Naive B cell (primary cell): Measurements from ENCODE around the gene CPT2. TPM values are rescaled to one million over a fixed set of nuclear protein-coding genes. Genes with fewer than 3 reads are reported as not detected.

Experiments used
- ATAC-seq, 2 donors: fragments of 150-1000 bp; cut with Tn5 transposase; 2 replicates each; pipeline ENCODE4 v1.10.0; 2021; ENCODE audit warnings: low read depth in 2 of 2, mild to moderate bottlenecking in 2 of 2, moderate library complexity in 2 of 2
- DNase-seq: peaks from one replicate; pipeline ENCODE4 v3.0.0; 2022
- H3K27ac Mint-ChIP-seq, 6 donors: one replicate each; pipeline ENCODE4 v1.8.0; 2020 to 2022; ENCODE audit warnings: mild to moderate bottlenecking in 6 of 6, mixed read lengths in 6 of 6, moderate library complexity in 5 of 6, inconsistent platforms in 2 of 6
- H3K27me3 Mint-ChIP-seq, 3 donors: one replicate each; pipeline ENCODE4 v1.8.0; 2021 to 2022; ENCODE audit warnings: mixed read lengths in 3 of 3, mild to moderate bottlenecking in 1 of 3
- H3K36me3 Mint-ChIP-seq, 2 donors: one replicate each; pipeline ENCODE4 v1.8.0; 2020 to 2022; ENCODE audit warnings: mixed read lengths in 2 of 2, inconsistent platforms in 1 of 2, mild to moderate bottlenecking in 1 of 2
- H3K4me1 Mint-ChIP-seq, 3 donors: one replicate each; pipeline ENCODE4 v1.8.0; 2020 to 2022; ENCODE audit warnings: mixed read lengths in 3 of 3, inconsistent platforms in 1 of 3, mild to moderate bottlenecking in 1 of 3, moderate library complexity in 1 of 3
- H3K4me3 Mint-ChIP-seq, 8 donors: one replicate each; pipeline ENCODE4 v1.8.0; 2020 to 2022; ENCODE audit warnings: mild to moderate bottlenecking in 8 of 8, mixed read lengths in 8 of 8, moderate library complexity in 8 of 8, inconsistent platforms in 2 of 8
- H3K9me3 Mint-ChIP-seq, 7 donors: one replicate each; pipeline ENCODE4 v1.8.0; 2020 to 2022; ENCODE audit warnings: mixed read lengths in 7 of 7, mild to moderate bottlenecking in 5 of 7, inconsistent platforms in 2 of 7, moderate library complexity in 1 of 7
- polyA plus RNA-seq, 6 donors: library from polyadenylated mRNA; unstranded; fragments of 300-500 nt; fragmentation: Illumina TruSeq; gene quantifications; one replicate each; pipeline ENCODE4 v1.2.3, GENCODE V29; 2021; ENCODE audit warnings: low read depth in 6 of 6

The CPT2 gene
- polyA plus RNA-seq, 6 donors from 2014 or later, result 21.2 to 39.1 (median 28.5) TPM

DNA sequence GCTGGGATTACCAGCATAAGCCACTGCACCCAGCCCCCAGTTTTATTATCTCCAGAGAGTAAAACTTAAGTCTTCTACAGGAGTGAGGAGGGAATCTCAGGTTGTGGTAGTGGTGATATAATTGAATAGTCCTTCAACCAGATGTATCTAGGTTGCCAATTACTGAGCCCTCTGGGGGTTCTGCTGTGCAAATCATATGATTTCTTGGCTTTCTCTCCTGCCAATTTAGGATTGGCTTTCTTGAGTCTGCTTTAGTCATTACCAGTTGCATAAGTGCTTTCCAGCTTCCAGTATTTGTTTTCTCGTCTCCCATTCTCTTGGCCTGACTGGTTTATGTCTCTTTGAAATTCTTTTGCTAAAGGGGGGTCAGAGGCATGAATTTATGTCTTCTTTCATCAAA is 11.1 kb downstream of the CPT2 start:
- peaks cover 51 to 56% of the 10 kb centered on the region in 2 donors for H3K36me3 Mint-ChIP-seq
- ATAC-seq, result no peak

DNA sequence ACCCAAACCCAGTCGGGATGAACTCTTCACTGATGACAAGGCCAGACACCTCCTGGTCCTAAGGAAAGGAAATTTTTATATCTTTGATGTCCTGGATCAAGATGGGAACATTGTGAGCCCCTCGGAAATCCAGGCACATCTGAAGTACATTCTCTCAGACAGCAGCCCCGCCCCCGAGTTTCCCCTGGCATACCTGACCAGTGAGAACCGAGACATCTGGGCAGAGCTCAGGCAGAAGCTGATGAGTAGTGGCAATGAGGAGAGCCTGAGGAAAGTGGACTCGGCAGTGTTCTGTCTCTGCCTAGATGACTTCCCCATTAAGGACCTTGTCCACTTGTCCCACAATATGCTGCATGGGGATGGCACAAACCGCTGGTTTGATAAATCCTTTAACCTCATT is 13.7 kb downstream of the CPT2 start:
- DNase-seq, result no peak
- no peak for ATAC-seq
- Mint-ChIP-seq H3K9me3 (peaks cover 5 to 24% (median 17%) of the 10 kb centered on the region in 7 donors), H3K27me3 (no peaks in the 10 kb centered on the region), H3K36me3 (peaks cover 25 to 30% of the 10 kb centered on the region in 2 donors), H3K27ac (no peak overlapping the region), H3K4me3 (peak overlapping the region in 1 of 8 donors; percentile 35), H3K4me1 (peaks cover 0 to 4% (median 0%) of the 10 kb centered on the region in 3 donors)

More for the DNA sequence above, 11.1 kb downstream of the CPT2 start:
- peaks cover 12 to 43% (median 31%) of the 10 kb centered on the region in 7 donors for H3K9me3 Mint-ChIP-seq
- no peak for DNase-seq
- no peaks in the 10 kb centered on the region for H3K27me3 Mint-ChIP-seq
- peak overlapping the region in 1 of 6 donors; percentile 25 for H3K27ac Mint-ChIP-seq
- H3K4me1 Mint-ChIP-seq, result peaks cover 0 to 14% (median 9%) of the 10 kb centered on the region in 3 donors
- H3K4me3 Mint-ChIP-seq, result peak overlapping the region in 1 of 8 donors; percentile 42

DNA sequence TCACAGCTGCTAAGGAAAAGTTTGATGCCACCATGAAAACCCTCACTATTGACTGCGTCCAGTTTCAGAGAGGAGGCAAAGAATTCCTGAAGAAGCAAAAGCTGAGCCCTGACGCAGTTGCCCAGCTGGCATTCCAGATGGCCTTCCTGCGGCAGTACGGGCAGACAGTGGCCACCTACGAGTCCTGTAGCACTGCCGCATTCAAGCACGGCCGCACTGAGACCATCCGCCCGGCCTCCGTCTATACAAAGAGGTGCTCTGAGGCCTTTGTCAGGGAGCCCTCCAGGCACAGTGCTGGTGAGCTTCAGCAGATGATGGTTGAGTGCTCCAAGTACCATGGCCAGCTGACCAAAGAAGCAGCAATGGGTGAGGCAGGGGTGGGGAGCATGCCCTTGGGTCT is 14.3 kb downstream of the CPT2 start:
- Mint-ChIP-seq H3K36me3 (peaks cover 23 to 30% of the 10 kb centered on the region in 2 donors), H3K4me1 (peaks cover 0 to 4% (median 0%) of the 10 kb centered on the region in 3 donors), H3K27me3 (no peaks in the 10 kb centered on the region), H3K9me3 (peaks cover 5 to 18% (median 15%) of the 10 kb centered on the region in 7 donors), H3K27ac (no peak overlapping the region), H3K4me3 (no peak overlapping the region)
- DNase-seq, result no peak
- ATAC-seq, result no peak

DNA sequence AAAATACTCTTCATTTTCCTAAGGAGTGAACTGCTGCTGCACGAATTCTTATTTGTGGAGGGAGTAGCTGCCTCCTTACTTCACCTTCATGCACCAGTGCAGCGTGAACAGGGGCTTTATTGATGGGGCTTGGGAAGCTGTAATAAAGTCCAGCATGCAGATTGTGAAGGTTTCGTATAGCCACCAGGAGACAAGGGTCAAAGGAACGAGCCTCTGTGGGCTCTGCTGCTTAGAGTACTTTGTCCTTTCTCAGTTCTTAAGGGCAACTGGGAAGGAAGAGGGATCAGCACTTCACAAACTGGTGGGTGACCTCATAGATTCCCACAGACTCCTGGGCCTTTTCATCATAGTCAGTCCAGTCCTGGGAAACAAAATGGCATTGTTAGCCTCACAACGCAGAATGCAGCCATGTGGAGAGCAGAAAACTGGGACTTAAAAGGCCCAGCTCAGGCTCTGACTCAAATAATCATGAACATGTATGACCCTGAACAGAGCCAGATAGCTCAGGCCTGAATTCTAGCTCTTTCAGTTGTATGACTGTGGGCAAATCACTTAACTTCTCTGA is 17.8 kb downstream of the CPT2 start:
- Mint-ChIP-seq H3K4me3 (no peak overlapping the region), H3K9me3 (no peaks in the 10 kb centered on the region), H3K36me3 (peaks cover 0 to 9% of the 10 kb centered on the region in 2 donors), H3K27ac (no peak overlapping the region), H3K4me1 (peaks cover 3 to 14% (median 5%) of the 10 kb centered on the region in 3 donors), H3K27me3 (no peaks in the 10 kb centered on the region)
- DNase-seq (no peak), ATAC-seq (no peak)

DNA sequence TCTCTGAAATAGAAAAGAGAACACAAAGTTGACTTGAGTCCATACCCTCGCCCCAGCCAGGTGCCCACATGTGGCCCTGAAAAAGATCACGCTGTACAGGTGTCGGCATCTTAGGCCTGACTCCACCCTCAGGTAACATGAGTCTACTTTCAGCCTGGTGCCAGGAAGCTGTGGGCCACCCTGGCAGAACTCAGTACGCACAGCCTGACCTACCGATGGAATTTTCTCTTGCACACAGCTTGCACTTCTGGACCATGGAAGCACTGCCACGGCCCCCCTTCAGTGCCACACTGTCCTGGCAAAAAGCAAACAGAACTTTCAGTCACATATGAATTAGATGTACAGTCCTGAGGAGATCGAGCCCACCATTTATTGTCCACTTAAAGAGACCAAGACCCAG is 21.6 kb downstream of the CPT2 start:
- Mint-ChIP-seq H3K27me3 (no peaks in the 10 kb centered on the region), H3K27ac (peak overlapping the region in 1 of 6 donors; percentile 74), H3K36me3 (no peaks in the 10 kb centered on the region), H3K4me3 (peak overlapping the region in 3 of 8 donors; percentile 65 to 97 (median 92)), H3K4me1 (peaks cover 19 to 27% (median 22%) of the 10 kb centered on the region in 3 donors), H3K9me3 (no peaks in the 10 kb centered on the region)
- ATAC-seq (no peak), DNase-seq (no peak)

DNA sequence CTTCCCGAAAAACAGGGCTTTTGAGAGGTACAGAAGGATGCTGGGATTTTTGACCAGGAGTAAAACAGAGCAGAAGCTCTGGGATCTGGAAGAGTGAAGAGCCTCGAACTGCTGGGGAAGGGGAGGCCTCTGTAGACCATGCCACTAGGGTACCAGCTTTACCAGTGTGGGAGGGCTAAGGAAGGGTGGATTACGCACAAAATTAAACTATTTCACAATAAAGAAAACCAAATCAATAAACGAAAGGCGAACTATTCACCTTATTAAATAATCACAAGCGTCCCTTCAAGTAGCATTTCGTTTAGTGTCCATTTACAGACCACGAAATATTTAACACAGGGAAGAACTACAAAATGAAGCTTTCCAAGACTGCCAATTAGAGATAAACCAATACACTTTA is 23.1 kb downstream of the CPT2 start:
- Mint-ChIP-seq H3K27me3 (no peaks in the 10 kb centered on the region), H3K4me1 (peaks cover 19 to 27% (median 22%) of the 10 kb centered on the region in 3 donors), H3K4me3 (peak overlapping the region; percentile 88 to 97 (median 96)), H3K27ac (peak overlapping the region; percentile 96 to 98 (median 98)), H3K36me3 (no peaks in the 10 kb centered on the region), H3K9me3 (no peaks in the 10 kb centered on the region)
- DNase-seq (no peak), ATAC-seq (no peak)

DNA sequence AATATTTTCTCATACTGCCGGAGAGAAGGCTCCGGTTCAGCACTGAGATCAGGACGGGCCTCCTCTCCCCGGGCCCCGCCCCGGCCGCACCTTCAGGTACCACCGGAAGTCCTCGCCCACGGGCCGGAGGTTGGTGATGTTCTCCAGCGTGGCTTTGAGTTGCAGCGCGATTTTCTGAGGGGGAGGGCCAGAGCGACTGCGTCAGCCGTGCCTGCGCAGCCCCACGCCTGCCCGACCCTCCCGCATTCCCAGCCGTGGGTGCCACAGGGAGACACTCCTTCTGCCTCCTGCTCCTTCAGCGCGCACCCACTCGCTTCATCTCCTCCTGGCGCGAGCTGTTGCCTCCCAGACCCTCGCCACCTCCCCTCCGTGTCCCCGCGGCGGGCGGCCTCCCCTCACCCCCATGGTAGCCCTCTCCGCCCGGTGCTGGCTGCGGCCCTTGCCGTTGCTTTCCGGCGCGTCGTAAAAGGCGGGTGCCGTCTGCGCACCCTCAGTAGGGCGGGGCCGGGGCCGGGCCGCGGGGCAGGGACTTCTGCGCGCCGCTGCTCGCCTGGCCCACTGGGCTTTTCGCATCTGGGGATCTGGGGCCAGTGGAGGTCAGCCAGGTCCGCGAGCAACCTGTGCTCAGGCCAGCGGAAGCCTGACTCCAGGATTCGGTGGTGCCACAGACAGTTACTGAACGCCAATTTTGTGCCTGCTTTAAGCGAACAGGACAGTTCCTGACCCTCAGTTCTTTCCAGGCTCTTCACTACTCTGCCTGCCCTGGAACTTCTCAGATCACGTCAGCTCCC is 23.7 kb downstream of the CPT2 start, which contains the start of gene CZIB:
Gene CZIB (minus strand): TSS at position 464 of the 791 bp plus-strand sequence. CDS start 59 bp downstream, at position 405.
- H3K27ac Mint-ChIP-seq, result peak within 1 kb of the TSS; percentile 96 to 98 (median 98)
- H3K36me3 Mint-ChIP-seq, result no peaks in the 10 kb centered on the region
- no peaks in the 10 kb centered on the region for H3K9me3 Mint-ChIP-seq
- H3K4me3 Mint-ChIP-seq, result peak within 1 kb of the TSS; percentile 88 to 97 (median 96)
- no peaks in the 10 kb centered on the region for H3K27me3 Mint-ChIP-seq
- peaks cover 19 to 27% (median 22%) of the 10 kb centered on the region in 3 donors for H3K4me1 Mint-ChIP-seq
- peak; percentile 95 for DNase-seq
- peak; percentile 91 for ATAC-seq

DNA sequence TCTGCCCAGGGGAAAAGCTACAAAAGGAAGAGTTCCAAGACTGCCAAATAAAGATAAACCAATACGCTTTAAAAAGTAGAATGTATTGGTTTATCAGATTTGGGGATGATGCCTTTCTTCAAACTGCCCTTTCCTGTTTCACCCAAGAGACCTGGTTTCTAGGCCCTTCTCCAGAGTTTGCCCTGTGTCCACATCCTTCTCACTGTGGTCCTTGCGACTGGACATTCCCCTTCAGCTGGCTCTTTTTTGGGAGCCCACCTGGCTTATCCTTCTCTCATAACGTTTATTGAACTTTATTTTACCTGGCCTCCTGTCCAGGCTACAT is 24.3 kb downstream of the CPT2 start:
- H3K9me3 Mint-ChIP-seq, result no peaks in the 10 kb centered on the region
- H3K36me3 Mint-ChIP-seq, result no peaks in the 10 kb centered on the region
- peaks cover 19 to 27% (median 22%) of the 10 kb centered on the region in 3 donors for H3K4me1 Mint-ChIP-seq
- DNase-seq (no peak), ATAC-seq (no peak)
- peak overlapping the region; percentile 88 to 97 (median 96) for H3K4me3 Mint-ChIP-seq
- peak overlapping the region; percentile 83 to 98 (median 98) for H3K27ac Mint-ChIP-seq
- no peaks in the 10 kb centered on the region for H3K27me3 Mint-ChIP-seq

DNA sequence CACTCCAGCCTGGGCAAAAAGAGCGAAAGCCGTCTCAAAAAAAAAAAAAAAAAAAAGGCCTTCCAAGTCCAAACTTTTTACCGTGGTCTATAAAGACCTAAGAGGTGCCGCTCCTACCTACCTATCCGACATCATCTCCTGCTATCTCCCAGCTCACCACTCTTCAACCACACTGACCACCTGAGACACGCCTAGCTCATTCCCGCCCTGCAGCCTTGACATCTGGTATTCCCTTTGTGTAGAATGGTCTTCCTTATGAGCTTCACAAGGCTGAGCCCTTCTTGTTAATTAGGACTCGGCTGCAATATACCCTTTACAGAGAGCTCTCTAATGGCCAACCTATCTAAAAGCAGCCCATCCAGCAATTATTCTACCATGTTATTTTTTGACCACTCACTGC is 41.0 kb downstream of the CPT2 start:
- DNase-seq (no peak), ATAC-seq (no peak)
- no peaks in the 10 kb centered on the region for H3K9me3 Mint-ChIP-seq
- peaks cover 7 to 29% of the 10 kb centered on the region in 2 donors for H3K36me3 Mint-ChIP-seq
- H3K27me3 Mint-ChIP-seq, result no peaks in the 10 kb centered on the region
- H3K4me1 Mint-ChIP-seq, result peaks cover 22 to 33% (median 29%) of the 10 kb centered on the region in 3 donors
- H3K4me3 Mint-ChIP-seq, result peak overlapping the region; percentile 95 to 100 (median 99)
- peak overlapping the region in 5 of 6 donors; percentile 81 to 98 (median 98) for H3K27ac Mint-ChIP-seq

DNA sequence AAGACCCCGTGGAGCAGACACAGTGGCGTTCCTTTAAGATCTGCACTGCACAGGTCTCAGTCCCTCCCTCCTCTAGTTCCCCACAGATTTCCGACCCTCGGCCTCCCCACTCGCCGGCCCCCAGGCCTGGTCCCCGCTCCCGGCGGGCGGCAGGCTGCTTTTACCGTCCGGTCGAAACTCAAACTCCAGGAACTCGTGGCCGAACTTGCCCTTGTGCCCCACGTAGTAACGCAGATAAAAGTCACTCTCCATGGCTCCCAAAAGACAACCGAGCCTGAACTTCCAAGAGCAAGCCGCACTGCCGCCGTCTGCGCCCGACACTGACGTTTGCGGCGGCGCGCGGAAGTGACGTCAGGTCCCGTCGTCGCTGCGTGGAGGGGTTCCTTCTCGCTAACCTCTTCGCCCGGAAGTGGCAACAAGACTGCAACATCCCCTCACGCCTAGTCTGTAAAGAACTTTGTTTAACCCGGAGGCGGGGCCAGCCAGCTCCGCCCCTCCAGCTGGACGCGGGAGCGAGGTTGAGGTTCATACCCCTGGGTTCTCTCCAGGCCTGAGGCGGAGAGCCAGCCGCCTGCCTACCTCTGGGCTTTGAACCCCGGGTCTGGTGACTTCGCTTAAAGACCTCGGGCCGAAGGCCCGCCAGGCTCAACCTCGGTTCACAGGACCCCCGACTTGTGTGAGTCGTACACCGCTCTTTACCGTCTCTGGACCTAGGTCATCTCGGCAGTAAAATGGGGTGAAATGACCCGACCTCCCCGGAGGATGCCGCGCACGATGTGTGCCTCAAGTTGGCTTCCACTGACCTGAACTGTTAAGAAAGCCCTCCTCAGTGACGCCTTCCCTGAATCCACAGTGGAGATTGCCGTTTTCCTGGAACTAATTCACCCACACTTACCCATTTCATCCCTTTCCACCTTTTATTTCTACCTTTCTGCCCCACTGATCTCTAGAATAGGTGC is 41.9 kb downstream of the CPT2 start, which contains the start of gene MAGOH:
Gene MAGOH (minus strand): TSS at position 322 of the 959 bp plus-strand sequence. CDS start 70 bp downstream, at position 252.
- Mint-ChIP-seq H3K9me3 (no peaks in the 10 kb centered on the region), H3K4me3 (peak within 1 kb of the TSS; percentile 95 to 100 (median 99)), H3K4me1 (peaks cover 22 to 33% (median 29%) of the 10 kb centered on the region in 3 donors), H3K27ac (peak within 1 kb of the TSS; percentile 95 to 99 (median 98)), H3K27me3 (no peaks in the 10 kb centered on the region), H3K36me3 (peaks cover 5 to 25% of the 10 kb centered on the region in 2 donors)
- ATAC-seq (peak; percentile 98 to 99), DNase-seq (peak; percentile 92)

DNA sequence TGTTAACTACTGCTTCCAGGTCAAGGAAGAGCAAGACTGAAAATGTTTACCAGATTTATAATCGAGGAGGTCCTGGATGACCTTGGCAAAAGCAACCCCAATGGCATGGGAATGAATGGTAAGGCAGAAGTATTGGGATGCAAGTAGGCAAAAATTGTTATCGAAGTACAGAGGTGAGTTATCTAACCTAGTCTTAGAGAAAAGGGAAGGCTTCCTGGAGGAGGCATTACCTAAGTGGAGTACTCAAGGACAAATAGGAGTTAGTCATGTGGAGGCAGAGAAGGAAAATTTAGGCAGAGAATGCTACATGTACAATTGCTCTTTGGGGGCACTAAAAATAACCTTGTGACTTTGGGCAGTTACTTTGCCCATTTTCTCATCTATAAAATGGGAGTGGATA is 45.2 kb downstream of the CPT2 start:
- DNase-seq, result no peak
- Mint-ChIP-seq H3K27ac (no peak overlapping the region), H3K36me3 (peaks cover 0 to 14% of the 10 kb centered on the region in 2 donors), H3K9me3 (no peaks in the 10 kb centered on the region), H3K4me3 (no peak overlapping the region), H3K27me3 (no peaks in the 10 kb centered on the region), H3K4me1 (peaks cover 33 to 44% (median 40%) of the 10 kb centered on the region in 3 donors)
- ATAC-seq, result no peak

DNA sequence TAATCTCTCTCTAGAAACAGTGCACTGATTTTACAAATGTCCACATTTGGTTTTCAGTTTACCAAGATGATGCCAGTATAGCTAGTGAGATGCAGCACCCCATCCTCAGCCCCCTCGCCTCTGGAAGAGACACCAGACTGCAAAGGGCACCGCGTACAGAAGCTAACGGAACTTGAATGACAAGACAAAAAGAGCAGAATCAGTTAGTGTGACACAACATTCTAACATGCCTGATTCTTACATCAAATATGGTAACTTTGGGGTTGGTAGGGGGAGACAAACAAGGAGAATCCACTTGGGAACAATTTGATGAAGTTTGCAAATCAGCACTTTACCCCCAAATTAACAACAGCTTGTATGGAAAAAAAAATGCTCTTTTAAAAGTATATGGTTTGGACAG is 45.8 kb downstream of the CPT2 start:
- ATAC-seq, result no peak
- no peaks in the 10 kb centered on the region for H3K9me3 Mint-ChIP-seq
- H3K4me3 Mint-ChIP-seq, result peak overlapping the region in 1 of 8 donors; percentile 10
- no peak overlapping the region for H3K27ac Mint-ChIP-seq
- H3K36me3 Mint-ChIP-seq, result peaks cover 0 to 12% of the 10 kb centered on the region in 2 donors
- peaks cover 34 to 43% (median 41%) of the 10 kb centered on the region in 3 donors for H3K4me1 Mint-ChIP-seq
- no peaks in the 10 kb centered on the region for H3K27me3 Mint-ChIP-seq
- DNase-seq, result no peak

DNA sequence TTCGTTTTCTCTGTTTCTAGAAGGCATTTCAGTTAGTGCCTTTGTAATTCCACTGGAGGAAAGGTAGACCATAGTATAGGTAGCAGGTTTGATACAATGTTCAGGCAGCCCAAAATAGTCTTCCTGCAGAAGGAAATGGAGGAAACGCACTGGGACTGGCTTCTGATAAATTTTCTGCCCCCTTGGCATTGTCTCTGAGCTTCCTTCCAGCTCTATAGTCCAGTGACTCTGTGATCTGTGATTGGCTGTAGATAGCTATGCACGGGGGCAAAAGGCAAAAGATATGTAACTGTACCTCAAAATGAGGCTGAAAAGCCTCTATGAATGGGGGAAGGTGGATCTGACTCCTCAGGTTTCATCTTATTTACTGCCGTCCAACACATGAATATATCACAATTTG is 47.5 kb downstream of the CPT2 start:
- H3K4me1 Mint-ChIP-seq, result peaks cover 23 to 29% (median 25%) of the 10 kb centered on the region in 3 donors
- H3K4me3 Mint-ChIP-seq, result peak overlapping the region in 1 of 8 donors; percentile 26
- no peak overlapping the region for H3K27ac Mint-ChIP-seq
- H3K9me3 Mint-ChIP-seq, result no peaks in the 10 kb centered on the region
- no peaks in the 10 kb centered on the region for H3K27me3 Mint-ChIP-seq
- H3K36me3 Mint-ChIP-seq, result no peaks in the 10 kb centered on the region
- ATAC-seq, result no peak
- DNase-seq, result no peak
